Heart left ventricle (tissue), 16 donors: ENCODE results near the gene VAPB. TPM values are rescaled to one million over a fixed set of nuclear protein-coding genes. Genes with fewer than 3 reads are reported as not detected.

ENCODE experiments used
- ATAC-seq, 4 donors: fragments of 200-7000 bp; cut with Tn5 transposase; one replicate each; pipeline ENCODE4 v1.9.1; 2020 to 2022; ENCODE audit warnings: moderate library complexity in 4 of 4, mild to moderate bottlenecking in 3 of 4, moderate number of reproducible peaks in 1 of 4
- DNase-seq, 5 donors: peaks; one replicate each; pipeline ENCODE4 v3.0.0-alpha.2; 2020
- H3K27ac ChIP-seq, 12 donors: fragments of 200-600 bp; sonication (generic) in 4 of 12; one replicate each; pipeline versions ENCODE4 v1.5.0 to v1.8.0; 2016 to 2022; ENCODE audit warnings: mild to moderate bottlenecking in 2 of 12
- H3K27me3 ChIP-seq, 9 donors: fragments of 200-600 bp; sonication (generic) in 2 of 9; one replicate each; pipeline versions ENCODE4 v1.5.1 to v1.8.0; 2016 to 2022; ENCODE audit warnings: mild to moderate bottlenecking in 3 of 9
- H3K36me3 ChIP-seq, 9 donors: fragments of 200-600 bp; sonication (generic) in 2 of 9; one replicate each; pipeline versions ENCODE4 v1.5.0 to v1.8.0; 2018 to 2022; ENCODE audit warnings: mild to moderate bottlenecking in 2 of 9
- H3K4me1 ChIP-seq, 12 donors: fragments of 200-600 bp; sonication (generic) in 4 of 12; one replicate each; pipeline versions ENCODE4 v1.5.0 to v1.8.0; 2016 to 2022; ENCODE audit warnings: mild to moderate bottlenecking in 3 of 12
- H3K4me3 ChIP-seq, 12 donors: fragments of 200-600 bp; sonication (generic) in 4 of 12; one replicate each; pipeline versions ENCODE4 v1.5.0 to v1.8.0; 2017 to 2022; ENCODE audit warnings: mild to moderate bottlenecking in 9 of 12, moderate library complexity in 4 of 12
- H3K9me3 ChIP-seq, 12 donors: fragments of 200-600 bp; sonication (generic) in 4 of 12; one replicate each; pipeline versions ENCODE4 v1.5.0 to v1.8.0; 2016 to 2022; ENCODE audit warnings: mild to moderate bottlenecking in 1 of 12
- POLR2A ChIP-seq, 2 donors: fragments of 450-650 bp; IDR thresholded peaks; one replicate each; pipeline ENCODE4 v1.6.1; 2017; ENCODE audit warnings: antibody characterized with exemption in 2 of 2, mild to moderate bottlenecking in 2 of 2, moderate library complexity in 2 of 2
- WGBS, 4 donors: extraction: QIAGEN DNeasy Blood & Tissue Kit in 2 of 4; methylation state at CpG; one replicate each; pipeline versions ENCODE4 v1.1.5 to v1.1.7; 2013 to 2018; 5-methylcytosine and 5-hydroxymethylcytosine counted together
- intact Hi-C, 10 donors: fragments of 100-400 bp; cut with DNase I; formaldehyde crosslinking; loops; one replicate each; pipeline versions ENCODE4 v1.11.1 to v1.14.2; 2022
- polyA plus RNA-seq, 2 donors: library from polyadenylated mRNA; stranded (reverse); fragments of 200-250 nt; gene quantifications; one replicate each; pipeline ENCODE4 v1.2.3, GENCODE V29; 2013
- total RNA-seq, 9 donors: library from RNA; depleted of rRNA in 2 of 9; stranded (reverse); fragments of >200 nt in 2 of 9; fragmentation: NEBNext Ultra II Directional in 3 of 9; extraction: Animal tissue kit (Norgen Biotek cat#: 25700) in 3 of 9; gene quantifications; one replicate each; pipeline versions ENCODE4 v1.1.0 to v1.2.4, GENCODE V29; 2016 to 2023
- TF ChIP-seq, protein P1 (sequence below), 12 donors: fragments of 200-600 bp; sonication (generic) in 4 of 12; IDR thresholded peaks; one replicate each; pipeline versions ENCODE4 v1.5.0 to v1.8.0; 2018 to 2022; ENCODE audit warnings: antibody characterized with exemption in 12 of 12, mild to moderate bottlenecking in 5 of 12
- donor health status: ischemic (EF 13 %, LVEDD 7.1; RV severe dilation, severe dysfunction).
- donor health status: healthy with polysubstance abuse.
- donor health status: DM: no; HTN: yes; CAD: no.
- donor health status: DM: no; HTN: no; CAD: no.
- donor health status: ischemic (EF 25% LVEDD 6.9; RV normal size, moderate dysfunction).
- donor health status: ischemic (EF 25% LVEDD 5.7; RV mildly dilated, moderate dysfunction).
- donor health status: healthy.
- donor health status: DM: yes; HTN: yes; CAD: no.
- donor health status: ischemic (EF 35%, LVEDD 5.7; RV mildly dilated, moderate dysfunction).
- donor health status: nonischemic (EF 11% LVEDD 7.7; RV severe dilation, severe dysfunction).
- donor health status: DM: yes; HTN: yes; CAD: no.
- donor health status: PGD.
- donor health status: ischemic (EF 29% LVEDD 5.4; RV normal size, mild dysfunction).
- donor health status: nonischemic (EF 23%, LVEDD 6.1; RV moderate dilation, normal function).

The VAPB gene
- total and polyA plus RNA-seq, 11 donors: 25.7 to 76.1 (median 62.7) TPM

DNA sequence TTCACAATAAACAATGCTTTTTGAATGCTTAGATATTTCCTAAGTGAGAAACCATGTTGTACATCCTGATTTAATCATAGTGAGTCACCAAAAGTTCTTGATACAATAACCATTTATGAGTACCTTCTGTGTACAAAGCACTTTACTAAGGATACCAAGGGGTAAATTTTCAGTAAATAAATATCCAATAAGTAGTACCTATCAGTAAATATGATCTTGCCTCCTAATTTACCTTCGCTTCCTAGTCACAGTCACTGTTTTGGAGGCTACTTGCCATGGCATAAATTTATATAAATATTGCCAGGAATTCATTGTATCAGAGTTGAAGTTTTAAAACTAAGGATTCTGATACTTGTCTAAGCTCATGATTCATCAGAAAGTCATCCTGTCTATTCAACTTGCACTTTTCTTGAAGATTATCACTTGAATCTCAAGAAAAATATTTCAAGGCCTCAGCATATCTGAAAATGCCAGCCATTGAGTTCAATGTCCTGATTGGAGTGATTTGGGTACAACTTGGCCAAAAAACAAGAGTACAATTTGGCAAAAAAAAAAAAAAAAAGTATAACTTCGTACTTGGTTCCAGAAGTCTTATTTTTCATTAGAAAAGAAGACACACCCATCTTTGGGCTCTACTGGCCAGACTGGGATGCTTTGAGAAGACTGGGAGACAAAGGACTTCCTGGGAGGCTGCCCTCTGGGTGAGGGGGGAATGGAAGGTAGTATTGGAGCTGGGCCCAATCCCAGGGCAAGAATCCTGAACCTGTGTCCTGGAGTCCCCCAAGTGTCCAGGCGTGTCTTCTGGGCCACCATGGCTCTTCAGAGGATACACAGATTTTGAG is 46.7 kb upstream of the VAPB start:
- TF ChIP-seq, protein P1, sequence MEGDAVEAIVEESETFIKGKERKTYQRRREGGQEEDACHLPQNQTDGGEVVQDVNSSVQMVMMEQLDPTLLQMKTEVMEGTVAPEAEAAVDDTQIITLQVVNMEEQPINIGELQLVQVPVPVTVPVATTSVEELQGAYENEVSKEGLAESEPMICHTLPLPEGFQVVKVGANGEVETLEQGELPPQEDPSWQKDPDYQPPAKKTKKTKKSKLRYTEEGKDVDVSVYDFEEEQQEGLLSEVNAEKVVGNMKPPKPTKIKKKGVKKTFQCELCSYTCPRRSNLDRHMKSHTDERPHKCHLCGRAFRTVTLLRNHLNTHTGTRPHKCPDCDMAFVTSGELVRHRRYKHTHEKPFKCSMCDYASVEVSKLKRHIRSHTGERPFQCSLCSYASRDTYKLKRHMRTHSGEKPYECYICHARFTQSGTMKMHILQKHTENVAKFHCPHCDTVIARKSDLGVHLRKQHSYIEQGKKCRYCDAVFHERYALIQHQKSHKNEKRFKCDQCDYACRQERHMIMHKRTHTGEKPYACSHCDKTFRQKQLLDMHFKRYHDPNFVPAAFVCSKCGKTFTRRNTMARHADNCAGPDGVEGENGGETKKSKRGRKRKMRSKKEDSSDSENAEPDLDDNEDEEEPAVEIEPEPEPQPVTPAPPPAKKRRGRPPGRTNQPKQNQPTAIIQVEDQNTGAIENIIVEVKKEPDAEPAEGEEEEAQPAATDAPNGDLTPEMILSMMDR (IDR thresholded peaks at IDR 0.05): no peak
- TF ChIP-seq POLR2A (IDR thresholded peaks at IDR 0.05): no peak
- H3K36me3 ChIP-seq: peaks cover 0 to 39% (median 25%) of the 10 kb centered on the region in 9 donors
- H3K4me3 ChIP-seq: no peak overlapping the region
- ATAC-seq (no peak), DNase-seq (no peak)
- peaks cover 0 to 19% (median 0%) of the 10 kb centered on the region in 12 donors for H3K4me1 ChIP-seq
- H3K9me3 ChIP-seq: no peaks in the 10 kb centered on the region
- WGBS, 4 donors: 92 to 98% (median 96%) methylated on average over 3 of the region's 3 CpGs
- intact Hi-C loops: no loop called here
- H3K27me3 ChIP-seq: no peaks in the 10 kb centered on the region
- H3K27ac ChIP-seq: no peak overlapping the region

DNA sequence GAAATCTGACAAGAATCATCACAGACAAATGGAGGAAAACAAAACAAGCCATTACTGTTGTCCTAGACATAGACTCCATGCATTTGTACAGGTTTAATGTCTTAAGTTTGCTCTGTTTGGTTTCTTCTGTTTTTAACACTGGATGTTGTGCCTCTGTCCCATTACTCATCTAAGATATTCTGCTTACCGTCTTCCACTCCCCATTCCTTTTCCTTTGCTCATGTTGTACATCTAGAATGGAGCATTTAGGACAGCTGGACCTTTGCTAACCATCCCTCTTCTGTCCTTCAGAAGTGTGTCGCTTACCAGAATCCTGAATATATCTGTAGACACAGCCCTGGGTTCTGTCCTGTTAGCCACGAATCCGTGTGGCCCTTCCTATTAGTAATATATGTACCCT is 44.3 kb upstream of the VAPB start:
- no peak for TF ChIP-seq POLR2A (IDR thresholded peaks at IDR 0.05)
- TF ChIP-seq, protein P1 (IDR thresholded peaks at IDR 0.05): no peak
- DNase-seq (no peak), ATAC-seq (no peak)
- peaks cover 0 to 51% (median 28%) of the 10 kb centered on the region in 9 donors for H3K36me3 ChIP-seq
- intact Hi-C loops: no loop called here
- H3K27ac ChIP-seq: no peak overlapping the region
- no peaks in the 10 kb centered on the region for H3K27me3 ChIP-seq
- H3K4me1 ChIP-seq: peaks cover 0 to 19% (median 0%) of the 10 kb centered on the region in 12 donors
- 87 to 95% (median 92%) methylated on average over 4 of the region's 4 CpGs for WGBS, 4 donors
- H3K9me3 ChIP-seq: no peaks in the 10 kb centered on the region
- H3K4me3 ChIP-seq: no peak overlapping the region

DNA sequence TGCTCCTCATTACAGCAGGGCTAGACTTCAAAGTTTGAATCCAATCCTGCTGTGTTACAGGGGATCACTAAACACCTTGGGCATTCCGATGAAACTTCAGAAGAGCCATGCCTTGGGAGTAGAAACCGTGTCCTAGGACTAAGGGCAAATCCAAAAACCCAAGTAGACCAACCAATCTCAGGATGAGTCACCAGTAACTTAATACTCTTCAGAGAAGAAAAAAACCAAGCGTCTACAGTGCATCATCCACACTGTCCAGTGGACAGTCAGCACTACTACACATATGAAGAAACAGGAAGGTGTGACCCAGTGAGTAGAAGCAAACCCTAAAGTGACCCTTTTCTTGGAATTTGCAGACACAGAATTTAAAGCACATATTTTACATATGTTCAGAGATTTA is 39.5 kb upstream of the VAPB start:
- intact Hi-C loops: no loop called here
- 84 to 96% (median 95%) methylated on average over 3 of the region's 3 CpGs for WGBS, 4 donors
- H3K27ac ChIP-seq: no peak overlapping the region
- ATAC-seq (no peak), DNase-seq (no peak)
- H3K27me3 ChIP-seq: no peaks in the 10 kb centered on the region
- TF ChIP-seq, protein P1 (IDR thresholded peaks at IDR 0.05): no peak
- no peak for TF ChIP-seq POLR2A (IDR thresholded peaks at IDR 0.05)
- H3K9me3 ChIP-seq: no peaks in the 10 kb centered on the region
- no peak overlapping the region for H3K4me3 ChIP-seq
- peaks cover 0 to 5% (median 0%) of the 10 kb centered on the region in 12 donors for H3K4me1 ChIP-seq
- H3K36me3 ChIP-seq: peaks cover 0 to 57% (median 35%) of the 10 kb centered on the region in 9 donors

DNA sequence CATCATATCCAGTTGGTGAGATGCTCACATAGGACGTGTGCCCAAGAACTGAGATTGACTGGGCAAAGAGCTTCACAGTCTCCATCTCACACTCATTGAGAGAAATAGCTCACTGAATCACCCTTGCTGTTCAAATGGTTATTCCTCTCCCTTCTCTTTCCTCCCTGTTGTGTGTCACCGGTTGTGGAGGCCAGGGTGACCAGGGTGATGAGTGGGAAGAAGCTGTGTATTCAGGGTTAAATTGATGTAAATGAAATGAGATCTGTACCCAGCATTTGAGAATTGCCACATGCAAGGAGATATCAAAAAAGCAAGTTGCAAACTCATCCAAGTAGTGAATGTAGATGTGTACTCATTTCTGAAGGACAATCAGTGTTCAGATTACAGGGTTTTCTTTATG is 36.6 kb upstream of the VAPB start:
- ATAC-seq (no peak), DNase-seq (no peak)
- Histone ChIP-seq H3K27me3 (no peaks in the 10 kb centered on the region), H3K4me1 (peaks cover 0 to 5% (median 0%) of the 10 kb centered on the region in 12 donors), H3K36me3 (peaks cover 0 to 60% (median 47%) of the 10 kb centered on the region in 9 donors), H3K27ac (no peak overlapping the region), H3K4me3 (no peak overlapping the region), H3K9me3 (no peaks in the 10 kb centered on the region)
- intact Hi-C loops: no loop called here
- TF ChIP-seq, protein P1 (IDR thresholded peaks at IDR 0.05): no peak
- TF ChIP-seq POLR2A (IDR thresholded peaks at IDR 0.05): no peak
- WGBS, 4 donors: 74 to 88% (median 78%) methylated on average over 2 of the region's 2 CpGs
